Epithelial cell of proximal tubule (primary cell): Measurements from ENCODE around the gene UGCG. TPM values are rescaled to one million over a fixed set of nuclear protein-coding genes. Genes with fewer than 3 reads are reported as not detected.

Source experiments
- DNase-seq: peaks from one replicate; pipeline ENCODE4 v3.0.0-alpha.2; 2011; ENCODE audit warnings: low read depth
- H3K4me3 ChIP-seq: 2 replicates; pipeline ENCODE4 v1.5.1; 2011; ENCODE audit warnings: low read depth, mild to moderate bottlenecking, low read length
- total RNA-seq: library from RNA; depleted of rRNA; stranded (reverse); fragments of >200 nt; gene quantifications from 2 replicates; pipeline ENCODE4 v1.2.3, GENCODE V29; 2015
- TF ChIP-seq, protein P1 (sequence below): conservative IDR thresholded peaks from 2 replicates; pipeline ENCODE4 v1.5.1; 2012; ENCODE audit warnings: low read depth, mild to moderate bottlenecking, low read length

Gene UGCG
- total RNA-seq, 1 donor from 2014 or later = 288 TPM

DNA sequence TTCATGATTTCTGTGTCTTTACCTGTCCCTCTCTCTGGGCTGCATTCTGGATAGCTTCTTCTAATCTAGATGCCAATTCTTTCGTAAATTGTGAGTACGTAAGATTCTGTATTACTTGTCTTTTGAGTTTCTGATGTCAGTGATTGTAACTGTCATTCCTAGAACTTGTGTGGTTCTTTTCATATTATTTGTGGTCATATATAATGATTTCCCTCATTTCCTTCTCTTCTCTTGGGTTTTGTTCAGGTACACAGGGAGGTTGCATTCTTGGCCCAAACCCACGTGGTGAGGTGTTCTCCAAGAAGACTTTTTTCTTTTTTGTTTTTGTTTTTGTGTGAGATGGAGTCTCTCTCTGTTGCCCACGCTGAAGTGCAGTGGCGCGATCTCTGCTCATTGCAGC lies 13.8 kb downstream of the UGCG start:
- H3K4me3 ChIP-seq = no peak overlapping the region
- TF ChIP-seq, protein P1, sequence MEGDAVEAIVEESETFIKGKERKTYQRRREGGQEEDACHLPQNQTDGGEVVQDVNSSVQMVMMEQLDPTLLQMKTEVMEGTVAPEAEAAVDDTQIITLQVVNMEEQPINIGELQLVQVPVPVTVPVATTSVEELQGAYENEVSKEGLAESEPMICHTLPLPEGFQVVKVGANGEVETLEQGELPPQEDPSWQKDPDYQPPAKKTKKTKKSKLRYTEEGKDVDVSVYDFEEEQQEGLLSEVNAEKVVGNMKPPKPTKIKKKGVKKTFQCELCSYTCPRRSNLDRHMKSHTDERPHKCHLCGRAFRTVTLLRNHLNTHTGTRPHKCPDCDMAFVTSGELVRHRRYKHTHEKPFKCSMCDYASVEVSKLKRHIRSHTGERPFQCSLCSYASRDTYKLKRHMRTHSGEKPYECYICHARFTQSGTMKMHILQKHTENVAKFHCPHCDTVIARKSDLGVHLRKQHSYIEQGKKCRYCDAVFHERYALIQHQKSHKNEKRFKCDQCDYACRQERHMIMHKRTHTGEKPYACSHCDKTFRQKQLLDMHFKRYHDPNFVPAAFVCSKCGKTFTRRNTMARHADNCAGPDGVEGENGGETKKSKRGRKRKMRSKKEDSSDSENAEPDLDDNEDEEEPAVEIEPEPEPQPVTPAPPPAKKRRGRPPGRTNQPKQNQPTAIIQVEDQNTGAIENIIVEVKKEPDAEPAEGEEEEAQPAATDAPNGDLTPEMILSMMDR = no peak
- no peak for DNase-seq

DNA sequence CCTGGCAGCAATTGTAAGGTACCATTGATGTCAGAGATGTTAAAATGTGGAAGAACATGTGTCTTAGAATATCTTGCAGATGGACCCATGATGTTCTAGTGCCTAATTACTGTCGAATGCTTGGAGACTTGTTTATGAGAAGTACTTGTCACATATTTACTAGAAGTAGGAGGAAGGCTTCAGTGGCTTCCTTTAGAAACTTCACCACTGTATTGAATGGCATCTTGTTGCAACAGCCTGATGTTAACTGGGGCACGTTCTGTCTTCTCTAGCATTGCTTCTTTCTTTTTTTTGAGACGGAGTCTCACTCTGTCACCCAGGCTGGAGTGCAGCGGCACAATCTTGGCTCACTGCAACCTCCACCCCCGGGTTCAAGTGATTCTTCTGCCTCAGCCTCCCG lies 16.5 kb downstream of the UGCG start:
- TF ChIP-seq, protein P1 = no peak
- no peak for DNase-seq
- H3K4me3 ChIP-seq = no peak overlapping the region

DNA sequence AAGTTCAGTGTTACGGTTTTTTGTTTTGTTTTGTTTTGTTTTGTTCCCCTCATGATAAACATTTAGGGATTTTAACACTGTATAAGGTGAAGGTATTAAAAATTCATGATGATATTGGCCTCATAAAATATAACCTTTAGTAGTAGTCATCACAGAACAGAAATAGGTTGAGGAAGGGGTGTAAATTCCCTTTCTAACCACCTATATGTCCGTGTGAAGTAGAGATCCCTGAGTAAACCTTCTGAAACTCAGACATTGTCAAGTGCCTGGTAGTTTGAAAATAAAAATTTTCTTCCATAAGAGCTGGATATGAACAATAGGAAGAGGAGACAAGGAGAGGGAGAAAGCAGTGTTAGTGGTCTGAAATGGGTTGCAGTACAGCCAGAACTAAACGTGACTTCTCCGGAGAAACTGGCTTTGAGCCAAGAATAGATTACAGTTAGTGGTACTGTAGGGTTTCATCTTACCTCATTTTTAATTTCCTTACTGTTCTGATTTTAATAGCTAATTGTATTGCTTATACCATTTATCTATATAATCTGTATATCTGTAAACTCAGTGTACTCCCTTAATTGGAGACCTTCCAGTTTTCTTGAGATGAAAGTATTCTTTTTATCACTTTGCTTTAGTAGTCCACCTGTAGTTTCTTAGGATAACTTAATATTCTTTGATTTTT lies 18.3 kb downstream of the UGCG start:
- TF ChIP-seq, protein P1 = no peak
- H3K4me3 ChIP-seq = no peak overlapping the region
- no peak for DNase-seq

DNA sequence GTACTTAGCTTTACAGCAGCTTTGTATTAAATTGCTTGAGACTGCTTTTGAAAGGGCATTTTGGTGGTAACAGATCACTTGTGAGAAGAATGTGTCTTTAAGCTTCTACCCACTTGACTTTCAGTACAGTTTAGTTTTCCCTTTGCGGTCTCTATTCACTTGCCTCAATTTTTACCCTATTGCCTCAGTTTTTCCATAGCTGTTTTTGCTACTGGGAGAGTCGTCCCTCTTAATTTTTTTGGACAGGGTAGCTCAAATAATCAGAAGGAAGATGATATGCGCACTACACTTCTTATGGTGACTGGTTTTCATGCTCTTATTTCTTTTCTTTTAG lies 18.8 kb downstream of the UGCG start:
- no peak overlapping the region for H3K4me3 ChIP-seq
- no peak for DNase-seq
- TF ChIP-seq, protein P1 = no peak

DNA sequence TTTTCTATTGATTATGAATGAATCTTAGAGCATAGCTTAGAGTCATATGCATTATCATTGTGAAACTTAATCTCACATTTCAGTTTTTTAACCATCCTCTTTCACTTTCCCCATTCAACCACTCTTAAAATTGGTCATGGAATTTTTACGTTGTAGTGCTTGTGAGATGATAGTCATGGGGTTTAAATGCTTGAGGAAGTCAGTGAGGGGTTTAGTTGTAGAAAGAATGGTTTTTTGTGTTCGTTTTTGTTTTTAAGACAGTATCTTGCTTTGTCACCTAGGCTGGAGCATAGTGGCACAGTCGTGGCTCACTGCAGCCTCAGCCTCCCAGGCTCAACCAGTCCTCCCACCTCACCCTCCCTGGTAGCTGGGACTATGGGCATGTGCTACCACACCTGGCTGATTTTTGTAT lies 19.6 kb downstream of the UGCG start:
- H3K4me3 ChIP-seq = no peak overlapping the region
- TF ChIP-seq, protein P1 = no peak
- DNase-seq = no peak

DNA sequence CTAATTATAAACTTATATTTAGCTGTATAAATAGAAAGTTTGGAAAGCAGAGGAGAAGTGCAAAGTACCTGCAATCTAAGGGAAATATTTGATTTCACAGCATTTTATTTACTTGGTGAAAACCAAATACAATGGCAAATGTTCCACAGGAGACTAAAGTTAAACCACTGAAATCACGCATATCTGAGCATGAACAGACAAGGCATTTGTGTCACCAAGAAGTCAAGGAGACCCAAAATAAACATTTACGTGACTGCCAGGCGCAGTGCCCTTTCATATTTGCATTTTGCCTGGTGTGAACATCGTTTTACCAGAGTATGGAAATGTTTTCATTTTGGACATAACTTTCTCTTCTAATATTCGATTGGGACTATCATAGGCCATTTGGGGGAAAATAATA lies 20.6 kb downstream of the UGCG start:
- no peak for DNase-seq
- H3K4me3 ChIP-seq = no peak overlapping the region
- TF ChIP-seq, protein P1 = no peak

DNA sequence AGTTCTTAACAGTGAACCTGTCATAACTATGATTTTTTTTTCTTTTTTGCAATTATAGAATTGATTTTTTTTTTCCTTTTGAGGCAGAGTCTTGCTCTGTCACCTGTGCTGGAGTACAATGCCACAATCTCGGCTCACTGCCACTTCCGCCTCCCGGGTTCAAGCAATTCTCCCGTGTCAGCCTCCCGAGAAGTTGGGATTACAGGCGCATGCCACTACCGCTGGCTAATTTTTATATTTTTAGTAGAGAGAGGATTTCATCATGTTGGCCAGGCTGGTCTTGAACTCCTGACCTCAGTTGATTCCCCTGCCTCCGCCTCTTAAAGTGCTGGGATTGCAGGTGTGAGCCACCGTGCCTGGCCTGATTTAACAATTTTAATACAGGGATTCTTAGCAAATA lies 21.4 kb downstream of the UGCG start:
- TF ChIP-seq, protein P1 = no peak
- no peak for DNase-seq
- H3K4me3 ChIP-seq = no peak overlapping the region
